NOMO-1 treated with DMSO at 0.1 percent for 48 hours (cell line): Measurements from ENCODE around the gene FYB2.

Experiments
- DNase-seq: peaks from one replicate; lab custom pipeline; 2025; ENCODE audit not compliant: unreplicated experiment; lab: John Stamatoyannopoulos, UW

FYB2 gene

GRCh38 chr1:56819387-56819899 is at the start of gene FYB2:
TSS of gene FYB2 (minus strand) at chr1:56819404. CDS start at chr1:56819290, 114 bp downstream.
- no peak for DNase-seq

GRCh38 chr1:56868761-56869160 is 49.6 kb upstream of the FYB2 start:
- DNase-seq = no peak

- DNase-seq = no peak
These were observed 48.3 kb upstream of the FYB2 start for GRCh38 chr1:56867491-56867890.

GRCh38 chr1:56866656-56867055 is 47.5 kb upstream of the FYB2 start:
- DNase-seq = no peak

GRCh38 chr1:56864430-56864829 is 45.2 kb upstream of the FYB2 start:
- no peak for DNase-seq

GRCh38 chr1:56863265-56863992 is 44.2 kb upstream of the FYB2 start:
- no peak for DNase-seq

GRCh38 chr1:56859287-56859686 is 40.1 kb upstream of the FYB2 start:
- DNase-seq = no peak

GRCh38 chr1:56856186-56856585 is 37.0 kb upstream of the FYB2 start:
- no peak for DNase-seq

- no peak for DNase-seq
These were observed 36.0 kb upstream of the FYB2 start for GRCh38 chr1:56855190-56855589.

GRCh38 chr1:56854521-56855099 is 35.4 kb upstream of the FYB2 start, which contains the start of gene C8A:
TSS of gene C8A (plus strand) at chr1:56854797. CDS start at chr1:56854902, 105 bp downstream.
- DNase-seq = no peak

GRCh38 chr1:56852476-56852875 is 33.3 kb upstream of the FYB2 start:
- DNase-seq = no peak

GRCh38 chr1:56850922-56851321 is 31.7 kb upstream of the FYB2 start:
- DNase-seq = no peak

GRCh38 chr1:56850411-56850810 is 31.2 kb upstream of the FYB2 start:
- DNase-seq = no peak

- DNase-seq = no peak
These were observed 30.5 kb upstream of the FYB2 start for GRCh38 chr1:56849750-56850149.

- DNase-seq = no peak
These were observed 26.1 kb upstream of the FYB2 start for GRCh38 chr1:56845343-56845742.

- no peak for DNase-seq
These were observed 25.4 kb upstream of the FYB2 start for GRCh38 chr1:56844545-56845136.

- DNase-seq = no peak
These were observed 24.3 kb upstream of the FYB2 start for GRCh38 chr1:56843544-56843943.

- peak; percentile 3 for DNase-seq
These were observed 19.6 kb upstream of the FYB2 start for GRCh38 chr1:56838759-56839158.

- DNase-seq = no peak
These were observed 18.2 kb upstream of the FYB2 start for GRCh38 chr1:56837244-56837939.

GRCh38 chr1:56836359-56836758 is 17.2 kb upstream of the FYB2 start:
- no peak for DNase-seq

- no peak for DNase-seq
These were observed 16.5 kb upstream of the FYB2 start for GRCh38 chr1:56835657-56836056.
